PC-9 (cell line): Measurements from ENCODE around the gene SPTSSB.

ENCODE experiments used
- EZH2 ChIP-seq: fragments of 200-600 bp; sonication (generic); IDR thresholded peaks from 2 replicates; pipeline ENCODE4 v1.8.0; 2017; ENCODE audit warnings: antibody characterized with exemption, low read depth
- TF ChIP-seq, protein P1 (sequence below): fragments of 200-600 bp; sonication (generic); conservative IDR thresholded peaks from 2 replicates; pipeline ENCODE4 v1.6.1; 2017; ENCODE audit warnings: mixed run types, antibody characterized with exemption, mild to moderate bottlenecking, moderate library complexity

DNA sequence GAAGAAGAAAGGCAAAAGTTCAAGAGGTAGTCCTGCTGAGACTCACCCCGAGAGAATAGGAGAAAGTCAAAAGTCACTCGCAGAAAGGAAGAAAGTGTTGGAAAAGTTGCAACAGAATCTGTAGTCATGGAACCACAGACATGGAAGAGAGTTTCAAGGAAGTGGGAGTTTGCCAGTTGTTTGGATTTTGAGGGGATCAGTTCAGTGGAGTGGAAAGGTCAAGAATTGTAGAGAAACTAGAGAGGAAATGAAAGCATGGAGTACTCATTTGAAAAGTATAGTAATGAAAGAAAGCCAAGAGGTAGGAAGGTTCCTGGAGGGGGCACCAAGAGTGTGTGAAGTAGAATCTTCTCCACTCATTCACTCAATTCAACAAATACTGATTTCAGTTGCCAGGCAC lies 34.7 kb downstream of the SPTSSB start:
- TF ChIP-seq, protein P1, sequence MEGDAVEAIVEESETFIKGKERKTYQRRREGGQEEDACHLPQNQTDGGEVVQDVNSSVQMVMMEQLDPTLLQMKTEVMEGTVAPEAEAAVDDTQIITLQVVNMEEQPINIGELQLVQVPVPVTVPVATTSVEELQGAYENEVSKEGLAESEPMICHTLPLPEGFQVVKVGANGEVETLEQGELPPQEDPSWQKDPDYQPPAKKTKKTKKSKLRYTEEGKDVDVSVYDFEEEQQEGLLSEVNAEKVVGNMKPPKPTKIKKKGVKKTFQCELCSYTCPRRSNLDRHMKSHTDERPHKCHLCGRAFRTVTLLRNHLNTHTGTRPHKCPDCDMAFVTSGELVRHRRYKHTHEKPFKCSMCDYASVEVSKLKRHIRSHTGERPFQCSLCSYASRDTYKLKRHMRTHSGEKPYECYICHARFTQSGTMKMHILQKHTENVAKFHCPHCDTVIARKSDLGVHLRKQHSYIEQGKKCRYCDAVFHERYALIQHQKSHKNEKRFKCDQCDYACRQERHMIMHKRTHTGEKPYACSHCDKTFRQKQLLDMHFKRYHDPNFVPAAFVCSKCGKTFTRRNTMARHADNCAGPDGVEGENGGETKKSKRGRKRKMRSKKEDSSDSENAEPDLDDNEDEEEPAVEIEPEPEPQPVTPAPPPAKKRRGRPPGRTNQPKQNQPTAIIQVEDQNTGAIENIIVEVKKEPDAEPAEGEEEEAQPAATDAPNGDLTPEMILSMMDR: no peak
- TF ChIP-seq EZH2: no peak
